ENCODE results near the gene GSG1L.

GSG1L gene

DNA sequence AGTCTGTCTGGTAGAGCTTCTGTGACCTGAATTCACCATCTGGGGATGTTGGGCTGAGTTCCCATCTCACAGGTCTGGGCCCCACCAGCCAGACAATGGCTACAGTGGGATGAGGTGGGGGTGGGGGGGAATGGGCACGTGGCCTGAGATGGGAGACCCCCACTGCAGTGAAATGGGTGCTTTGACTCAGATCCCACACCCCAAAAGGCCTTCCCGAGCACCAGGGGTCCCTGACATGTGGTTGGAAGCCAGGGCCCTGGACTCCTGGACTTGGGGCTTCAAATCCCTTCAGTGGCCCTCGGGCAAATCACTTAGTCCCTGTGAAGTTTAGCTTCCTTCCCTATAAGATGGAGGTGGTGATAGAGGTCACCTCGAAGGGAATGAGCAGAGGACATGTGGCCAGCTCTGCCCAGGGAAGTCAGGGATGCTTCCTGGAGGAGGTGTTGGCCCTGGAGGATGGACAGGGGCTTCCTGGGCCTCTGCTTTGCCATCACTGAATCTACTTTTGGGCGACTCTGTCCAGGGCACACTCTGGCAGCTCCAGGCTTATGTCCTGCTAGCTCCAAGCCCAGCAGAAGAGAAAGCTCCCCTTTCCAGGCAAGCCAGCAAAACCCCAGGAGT, 295.4 kb downstream of the GSG1L start:
- DNase-seq: no peak

DNA sequence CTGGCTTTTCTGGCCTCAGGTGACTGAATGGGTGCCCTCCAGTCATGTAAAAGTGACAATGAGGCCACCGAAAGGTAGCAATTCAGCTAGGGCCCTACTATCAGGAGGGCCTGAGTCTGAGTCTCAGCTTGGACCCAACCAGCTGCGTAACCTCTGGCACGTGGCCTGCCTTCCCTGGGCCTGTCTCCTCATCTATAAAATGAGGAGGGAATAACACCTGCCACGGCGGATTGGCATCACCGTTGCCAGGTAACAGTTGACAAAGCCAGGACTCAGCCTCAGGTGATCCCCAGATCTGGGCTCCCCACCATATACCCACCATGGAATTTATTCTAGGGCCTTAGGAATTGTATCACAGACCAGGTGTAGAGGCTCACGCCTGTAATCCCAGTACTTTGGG, 296.4 kb downstream of the GSG1L start:
- DNase-seq: no peak

DNA sequence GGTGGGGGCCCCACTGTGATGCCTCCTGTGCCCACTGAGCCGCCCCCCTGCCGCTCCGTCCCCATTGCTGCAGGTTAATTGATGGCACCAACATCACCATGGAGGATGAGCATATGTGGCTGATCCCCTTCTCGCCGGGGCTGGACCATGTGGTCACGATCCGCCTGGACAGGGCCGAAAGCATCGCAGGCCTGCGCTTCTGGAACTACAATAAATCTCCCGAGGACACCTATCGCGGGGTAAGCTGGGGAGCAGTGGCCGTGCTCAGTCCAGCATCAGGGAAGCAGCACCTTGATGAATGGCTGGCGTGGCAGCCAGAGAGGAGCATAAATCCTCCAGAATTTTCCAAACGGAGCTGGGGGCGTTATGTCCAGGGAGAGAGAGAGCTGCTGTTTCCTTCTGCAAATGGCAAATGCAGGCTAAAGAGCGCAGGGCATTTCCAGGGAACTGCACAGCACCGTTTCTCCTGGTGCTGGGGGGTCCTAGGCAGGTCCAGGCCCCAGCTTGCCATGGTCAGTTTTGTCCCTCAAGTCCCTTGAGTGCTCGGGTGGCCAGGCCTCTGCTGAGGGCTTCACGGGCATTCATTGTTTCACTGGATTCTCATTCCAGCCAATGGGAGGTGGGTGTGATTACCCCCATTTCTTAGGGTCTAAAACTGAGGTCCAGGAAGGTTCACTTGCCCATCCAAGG, 297.1 kb downstream of the GSG1L start:
- DNase-seq: no peak

DNA sequence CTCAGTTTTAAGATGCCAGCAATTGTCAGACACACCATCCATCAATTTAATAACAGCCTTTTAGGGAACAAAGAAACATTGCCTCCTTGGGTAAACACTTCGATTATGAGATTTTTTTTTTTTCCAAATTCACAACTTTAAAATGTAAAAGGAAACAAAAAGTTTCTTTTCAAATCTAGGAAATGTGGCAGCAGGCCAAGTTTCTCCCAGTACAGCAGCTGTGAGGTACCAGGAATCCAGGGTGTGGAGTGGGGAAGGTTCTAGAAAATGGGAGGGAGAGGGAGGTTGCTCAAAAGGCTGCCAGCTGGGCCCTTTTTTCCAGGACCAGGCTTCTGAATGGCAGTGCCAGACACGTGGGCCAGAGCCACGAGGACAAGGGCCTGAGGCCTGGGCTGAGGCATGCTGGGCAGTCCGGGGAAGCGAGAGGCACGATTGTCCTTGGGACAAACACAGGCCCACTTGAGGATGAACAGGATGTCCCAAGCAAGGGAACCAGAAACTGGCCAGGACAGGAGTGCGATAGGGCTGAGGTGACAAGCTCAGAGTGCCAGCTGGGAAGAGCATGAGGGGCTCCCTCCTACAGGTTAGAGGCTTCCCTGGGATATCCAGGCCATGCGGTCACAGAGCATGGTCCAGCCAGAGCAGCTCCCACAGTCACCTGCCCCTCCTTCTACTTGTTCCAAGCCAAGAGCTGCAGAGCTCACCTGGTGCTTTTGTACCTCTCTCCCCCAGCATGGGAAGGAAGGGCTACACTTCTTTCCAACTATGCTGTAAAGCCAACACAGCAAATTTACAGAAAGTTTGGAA, 298.4 kb downstream of the GSG1L start:
- no peak for DNase-seq

DNA sequence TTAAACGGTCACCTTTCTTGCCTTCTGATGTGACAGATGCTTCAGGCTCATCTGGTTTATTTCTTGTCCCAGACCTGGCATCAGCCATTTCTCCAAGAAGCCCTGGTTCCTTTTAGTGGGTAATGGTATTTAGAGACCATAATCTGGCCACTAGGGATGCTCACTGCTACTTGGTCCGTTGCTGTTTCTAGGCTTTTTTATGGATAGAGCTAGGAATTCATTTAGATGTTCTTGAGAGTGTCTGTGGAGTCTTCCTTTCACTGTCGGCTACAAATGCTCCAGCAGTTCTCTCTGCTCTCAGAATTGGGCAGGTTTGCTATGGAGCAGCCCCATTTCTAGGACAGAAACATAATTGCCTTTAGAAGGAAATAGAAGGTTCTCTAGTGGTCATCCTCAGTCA, 299.1 kb downstream of the GSG1L start:
- DNase-seq: no peak

DNA sequence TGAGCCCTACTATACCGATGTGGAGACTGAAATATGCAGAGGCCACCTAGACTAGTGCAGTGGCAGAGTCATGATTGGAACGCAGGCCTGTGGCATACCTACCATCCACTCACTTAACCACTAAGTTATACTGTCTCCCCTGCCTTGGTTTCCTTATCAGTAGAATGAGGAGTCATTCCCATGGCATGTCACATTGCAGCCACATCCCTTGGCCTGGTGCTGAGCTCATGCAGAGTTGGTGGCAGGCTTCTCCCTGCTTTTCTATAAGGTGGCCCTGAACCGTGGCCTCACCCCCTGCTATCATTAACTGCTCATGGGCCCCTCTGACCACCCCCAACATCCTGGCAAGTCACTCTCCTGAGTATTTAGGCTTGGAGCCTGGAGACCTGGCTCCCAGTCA, 301.1 kb downstream of the GSG1L start:
- no peak for DNase-seq

DNA sequence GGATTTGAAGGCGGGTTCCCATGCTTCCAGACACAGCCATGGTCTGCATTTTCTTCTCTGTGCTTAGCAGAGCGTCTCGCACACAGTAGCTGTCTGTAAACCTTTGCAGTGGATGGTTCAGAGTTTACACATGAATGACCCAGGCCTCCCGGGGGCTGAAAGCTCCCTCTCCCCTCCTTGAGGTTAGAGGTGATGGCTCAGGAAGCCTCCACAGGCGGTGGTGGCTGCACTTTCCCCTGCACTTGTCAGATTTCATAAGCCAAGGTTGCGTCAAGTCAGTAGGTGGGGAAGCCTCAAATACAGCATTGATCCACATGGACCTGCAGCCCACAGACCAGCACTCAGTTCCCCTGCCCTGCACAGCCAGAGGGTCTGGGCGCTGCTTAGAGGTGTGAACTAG, 301.7 kb downstream of the GSG1L start:
- no peak for DNase-seq

DNA sequence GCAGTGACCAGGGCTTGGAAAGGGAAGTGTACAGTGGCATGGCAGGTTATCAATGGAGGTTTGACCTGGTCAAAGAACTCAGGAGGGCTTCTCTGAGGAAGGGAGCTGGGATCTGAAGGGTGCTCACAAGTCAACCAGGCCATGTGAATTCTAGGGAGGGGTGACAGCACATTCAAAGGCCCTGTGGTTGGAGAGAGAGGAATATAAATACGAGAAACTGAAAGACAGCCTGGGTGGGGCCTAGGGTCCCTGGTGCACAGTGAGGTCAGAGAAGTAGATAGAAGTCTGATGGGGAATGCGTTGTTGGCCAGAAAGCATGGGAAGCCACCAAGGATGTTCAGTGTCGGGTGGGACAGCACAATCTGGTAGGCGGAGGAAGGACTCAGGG, 302.7 kb downstream of the GSG1L start:
- no peak for DNase-seq

DNA sequence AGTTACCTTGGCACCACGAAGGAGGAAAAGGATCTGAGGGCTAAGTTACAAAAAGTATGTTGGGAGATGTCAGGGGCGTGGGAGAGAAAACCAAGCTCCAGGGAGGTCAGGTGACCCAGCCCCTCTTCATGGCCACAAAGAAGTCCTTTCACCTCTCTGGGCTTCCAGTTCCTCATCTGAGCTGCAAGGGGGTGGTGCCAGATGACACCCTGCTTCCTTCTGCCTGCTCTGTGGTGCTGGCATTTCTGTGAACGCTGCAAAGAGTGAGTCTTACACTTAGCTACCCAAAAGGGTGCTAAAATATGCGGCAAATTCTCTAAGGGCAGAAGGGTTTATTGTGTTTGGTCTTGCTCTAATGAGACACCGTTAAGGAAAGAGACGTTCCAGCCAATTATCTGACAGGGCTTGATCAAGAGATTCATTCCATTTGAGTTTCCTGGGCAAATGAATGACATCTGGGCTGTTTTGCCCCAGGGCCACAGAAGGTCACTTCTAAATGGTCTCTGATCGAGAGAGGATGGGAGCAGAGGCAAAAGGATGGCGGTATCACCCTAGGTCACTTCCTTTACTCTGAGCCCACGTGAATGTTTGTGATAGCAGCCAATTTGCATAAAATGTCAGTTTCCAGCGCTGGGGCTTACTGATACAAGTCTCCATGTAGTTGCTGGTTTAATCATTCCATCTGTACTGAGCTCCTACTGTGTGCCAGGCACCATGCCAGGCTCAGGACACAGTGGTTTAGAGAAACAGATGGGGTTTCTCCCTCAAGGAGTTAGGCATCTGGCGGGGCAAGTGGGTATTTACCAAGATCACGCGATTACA, 303.3 kb downstream of the GSG1L start:
- no peak for DNase-seq

DNA sequence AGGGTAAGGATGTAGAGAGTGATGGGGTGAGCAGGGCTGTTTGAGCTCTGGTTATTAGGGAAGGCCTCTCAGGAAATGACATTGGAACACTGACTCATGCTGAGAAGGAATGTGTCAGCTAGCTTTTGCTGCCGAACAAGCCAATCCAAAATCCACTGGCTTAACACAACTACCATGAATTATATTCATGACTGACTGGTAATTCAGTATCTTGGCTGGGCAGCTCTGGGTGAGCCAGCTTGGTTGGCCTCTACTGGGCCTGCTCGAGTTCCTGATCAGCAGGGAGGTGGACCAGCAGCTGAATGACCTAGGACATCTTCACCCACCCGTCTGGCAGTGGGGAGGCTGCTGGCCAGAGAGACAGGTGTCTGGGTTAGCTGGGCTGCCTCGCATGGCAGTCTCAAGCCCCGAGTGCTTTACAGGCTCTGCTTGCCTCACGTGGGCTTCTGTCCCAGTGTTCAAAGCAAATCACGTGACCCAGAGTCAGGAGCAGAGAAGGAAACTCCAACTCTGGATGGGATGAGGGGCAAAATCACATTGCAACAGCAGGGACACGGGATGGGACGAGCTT, 304.1 kb downstream of the GSG1L start:
- no peak for DNase-seq

DNA sequence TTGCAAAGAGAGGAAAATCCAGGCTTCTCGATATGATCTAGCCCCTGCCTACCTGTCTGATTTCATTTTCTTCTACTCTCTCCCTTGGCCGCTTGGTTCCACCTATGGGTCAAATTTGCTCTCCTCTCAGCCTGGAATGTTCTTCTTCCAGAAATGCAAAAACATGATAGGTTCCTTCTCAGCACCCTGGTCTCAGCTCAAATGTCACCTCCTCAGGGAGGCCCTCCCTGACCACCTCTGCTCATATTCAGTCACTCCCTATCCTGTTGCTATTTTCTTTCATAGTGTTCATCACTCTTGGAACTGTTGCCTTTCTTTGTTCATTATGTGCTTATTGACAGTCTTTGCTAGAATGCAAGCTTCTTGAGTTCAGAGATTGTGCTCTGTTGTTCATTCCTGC, 305.0 kb downstream of the GSG1L start:
- DNase-seq: no peak

DNA sequence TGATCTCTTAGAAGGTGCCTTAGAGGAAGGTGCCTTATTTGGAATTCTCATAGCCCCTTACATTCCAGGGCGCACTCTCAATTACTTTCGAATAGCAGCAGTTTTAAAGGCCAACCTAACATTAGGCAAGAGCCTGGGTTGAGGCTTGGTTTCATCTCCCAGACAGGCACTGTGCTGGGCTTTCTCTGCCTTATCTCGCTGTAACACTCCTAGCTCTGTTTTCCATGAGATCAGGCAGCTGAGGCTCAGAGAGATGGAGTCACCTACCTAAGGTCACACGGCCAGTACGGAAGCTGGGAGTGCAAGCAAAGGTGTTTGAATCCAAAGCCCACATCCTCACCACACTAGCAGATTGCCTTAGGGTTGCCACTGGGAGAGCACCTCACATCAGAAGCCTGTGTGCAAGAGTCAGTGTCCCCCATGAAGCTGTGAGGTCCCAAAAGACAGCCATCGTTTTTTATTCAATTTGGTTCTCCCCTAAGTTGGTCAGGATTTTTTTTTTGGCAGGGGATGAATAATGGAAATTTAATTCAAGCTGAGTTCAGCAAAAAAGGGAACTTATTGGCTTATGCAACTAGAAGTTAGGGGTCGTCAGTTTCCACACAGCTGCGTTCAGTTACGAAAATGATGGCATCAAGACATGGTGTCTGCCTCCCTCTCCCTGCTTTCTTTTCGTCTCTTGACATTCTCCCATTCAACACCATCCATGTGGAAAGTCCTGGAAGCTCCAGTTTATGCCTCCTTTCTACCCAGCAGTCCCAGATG, 307.1 kb downstream of the GSG1L start:
- no peak for DNase-seq

DNA sequence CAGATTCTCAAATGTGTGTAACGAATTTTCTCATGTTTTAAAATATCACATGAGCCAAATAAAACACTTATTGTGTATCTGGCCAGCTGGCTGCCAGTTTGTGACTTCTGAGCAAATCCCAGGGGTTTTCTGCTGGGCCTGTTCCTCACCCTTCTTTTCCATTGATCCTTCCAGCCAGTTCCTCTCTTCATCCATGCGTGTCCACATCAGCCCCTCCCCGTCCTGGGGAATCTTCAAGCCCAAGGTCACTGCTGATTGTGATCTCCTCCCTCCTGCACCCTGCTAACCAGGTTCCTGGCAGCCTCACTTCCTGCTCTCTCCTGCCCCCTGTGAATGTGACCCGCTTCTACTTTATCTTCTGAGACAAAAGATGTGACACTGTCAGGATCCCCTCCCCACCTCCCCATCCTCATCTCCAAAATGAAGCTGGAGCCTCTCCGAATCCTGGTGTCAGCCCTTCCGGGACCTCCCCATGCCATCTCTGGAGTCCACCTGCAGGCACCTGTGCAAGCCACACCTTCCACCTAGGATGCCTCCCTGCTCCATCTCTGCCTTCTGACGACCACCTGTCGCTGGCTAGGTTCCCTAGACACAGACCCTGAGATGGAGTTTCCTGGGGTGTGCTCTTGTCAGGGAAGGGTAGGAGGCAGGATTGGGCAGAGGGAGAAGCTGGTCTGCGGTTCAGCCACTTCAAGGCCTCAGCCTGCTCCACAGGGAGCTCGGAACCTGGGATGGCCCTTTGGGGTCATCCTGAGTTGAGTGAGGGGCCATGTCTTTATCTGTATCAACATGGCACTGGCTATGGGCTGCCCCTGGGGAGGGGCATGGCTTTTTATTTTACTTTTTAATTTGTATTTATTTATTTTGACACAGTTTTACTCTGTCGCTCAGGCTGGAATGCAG, 308.5 kb downstream of the GSG1L start:
- no peak for DNase-seq

DNA sequence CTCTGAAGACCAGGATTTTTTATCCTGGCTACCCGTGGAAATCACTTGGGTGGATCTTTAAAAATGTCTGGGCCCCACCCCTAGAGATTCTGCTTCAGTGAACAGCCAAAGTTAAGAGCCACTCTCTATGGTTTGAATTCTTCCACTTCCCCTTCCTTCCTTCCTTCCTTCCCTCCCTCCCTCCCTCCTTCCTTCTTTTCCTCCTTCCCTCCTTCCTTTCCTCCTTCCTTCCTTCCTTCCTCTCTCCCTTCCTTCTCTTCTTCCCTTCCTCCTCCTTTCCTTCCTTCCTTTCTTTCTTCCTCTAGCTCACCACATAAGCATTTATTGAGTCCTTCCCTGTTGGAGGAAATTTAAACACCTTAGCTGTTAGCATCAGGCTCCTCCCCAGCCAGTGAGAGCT, 310.0 kb downstream of the GSG1L start:
- DNase-seq: no peak

DNA sequence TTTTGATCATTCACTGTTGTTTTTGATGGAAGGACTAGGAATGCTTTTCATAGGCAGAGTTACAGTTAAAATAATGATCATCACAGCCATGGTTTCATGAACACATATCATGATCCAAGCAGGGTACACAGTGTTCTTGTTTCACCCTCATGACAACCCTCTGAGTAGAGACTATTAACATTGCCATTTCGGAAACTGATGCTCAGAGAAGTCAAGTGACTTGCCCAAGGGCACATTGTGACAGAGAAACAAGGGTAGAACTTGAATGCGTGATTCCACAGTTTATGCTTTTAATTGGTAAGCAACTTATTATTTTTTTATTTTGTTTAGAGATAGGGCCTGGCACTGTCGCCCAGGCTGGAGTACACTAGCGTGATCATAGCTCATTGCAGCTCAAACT, 311.3 kb downstream of the GSG1L start:
- DNase-seq: no peak

DNA sequence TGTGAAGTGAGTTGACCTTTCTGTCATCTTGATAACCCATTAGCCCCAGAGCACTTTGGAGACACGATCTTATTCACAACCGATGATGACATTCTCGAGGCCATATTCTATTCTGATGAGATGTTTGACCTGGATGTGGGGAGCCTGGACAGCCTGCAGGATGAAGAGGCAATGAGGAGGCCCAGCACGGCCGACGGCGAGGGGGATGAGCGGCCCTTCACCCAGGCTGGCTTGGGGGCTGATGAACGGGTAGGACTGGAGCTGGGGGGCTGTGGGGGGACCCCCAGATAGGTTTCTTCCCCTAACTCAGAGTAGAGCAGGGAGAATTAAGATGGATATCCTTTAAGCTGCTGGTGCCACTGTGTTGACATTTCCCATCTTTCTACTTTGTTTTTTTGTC, 311.8 kb downstream of the GSG1L start:
- no peak for DNase-seq

DNA sequence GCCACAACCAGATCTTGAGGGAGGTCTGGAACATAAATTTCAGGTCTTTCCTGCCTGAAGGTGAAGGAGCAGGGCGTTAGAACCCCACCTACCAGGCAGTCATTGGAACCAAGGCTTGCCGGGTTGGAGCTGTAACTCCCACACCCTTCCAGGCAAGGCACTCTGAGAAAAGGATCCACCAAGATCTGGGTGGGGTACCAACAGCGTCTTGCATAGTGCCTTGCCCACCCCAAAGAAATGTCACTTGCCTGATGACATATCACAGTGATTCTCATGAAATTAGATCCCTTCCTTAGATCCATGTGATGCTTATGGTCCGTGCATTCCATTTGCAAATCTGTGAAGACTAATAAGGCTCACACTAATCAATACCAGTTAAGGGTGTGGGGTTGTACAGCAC, 312.3 kb downstream of the GSG1L start:
- DNase-seq: no peak

DNA sequence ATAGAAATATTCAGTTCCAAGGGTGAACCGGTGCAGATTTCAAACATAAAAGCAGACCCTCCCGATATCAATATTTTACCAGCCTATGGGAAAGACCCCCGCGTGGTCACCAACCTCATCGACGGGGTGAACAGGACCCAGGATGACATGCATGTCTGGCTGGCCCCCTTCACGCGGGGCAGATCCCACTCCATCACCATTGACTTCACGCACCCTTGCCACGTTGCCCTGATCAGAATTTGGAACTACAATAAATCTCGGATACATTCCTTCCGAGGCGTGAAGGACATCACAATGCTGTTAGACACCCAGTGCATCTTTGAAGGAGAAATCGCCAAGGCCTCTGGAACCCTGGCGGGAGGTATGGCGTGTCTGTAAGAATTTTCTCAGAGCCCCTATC, 313.6 kb downstream of the GSG1L start:
- no peak for DNase-seq

DNA sequence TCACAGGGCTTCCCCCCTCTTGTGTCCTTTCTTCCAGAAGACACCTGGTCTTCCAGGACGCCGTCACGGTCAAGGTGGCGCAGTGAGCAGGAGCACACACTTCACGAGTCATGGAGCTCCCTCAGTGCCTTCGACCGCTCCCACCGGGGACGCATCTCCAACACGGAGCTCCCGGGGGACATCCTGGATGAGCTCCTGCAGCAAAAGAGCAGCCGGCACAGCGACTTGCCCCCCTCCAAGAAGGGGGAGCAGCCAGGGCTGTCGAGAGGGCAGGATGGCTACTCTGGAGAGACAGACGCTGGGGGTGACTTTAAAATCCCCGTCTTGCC, 314.0 kb downstream of the GSG1L start:
- no peak for DNase-seq

DNA sequence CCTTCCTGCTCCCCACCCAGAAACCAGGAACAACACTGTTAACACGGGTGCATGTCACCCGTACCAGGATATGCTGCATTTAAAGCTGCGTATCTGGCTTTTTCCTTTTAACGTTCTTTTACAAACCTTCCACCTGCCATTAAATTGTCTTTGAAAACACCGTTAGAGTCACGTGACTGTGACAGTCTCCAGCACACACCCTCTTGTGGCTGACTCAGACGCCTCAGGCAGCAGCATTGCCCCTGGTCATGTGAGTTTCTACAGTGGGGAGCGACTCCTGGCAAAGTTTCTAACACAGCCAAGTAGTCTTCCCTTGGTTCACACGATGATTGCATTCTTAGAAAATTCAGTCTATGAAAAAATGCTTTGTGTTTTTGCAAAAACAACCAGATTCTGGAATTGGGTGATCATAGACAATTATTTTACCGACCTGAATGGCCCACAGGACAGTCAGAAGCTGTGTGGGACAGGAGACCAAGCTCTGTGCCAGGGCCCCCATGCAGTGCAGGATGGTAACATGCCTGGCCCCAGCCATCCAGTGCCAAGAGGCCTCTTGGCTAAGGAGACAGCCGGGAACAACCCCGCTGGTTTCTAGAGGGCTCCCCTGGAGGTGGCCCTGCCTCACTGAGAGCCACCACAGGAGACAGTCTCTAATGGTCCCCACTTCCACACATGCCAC, 314.5 kb downstream of the GSG1L start:
- DNase-seq: peak; percentile 56

DNA sequence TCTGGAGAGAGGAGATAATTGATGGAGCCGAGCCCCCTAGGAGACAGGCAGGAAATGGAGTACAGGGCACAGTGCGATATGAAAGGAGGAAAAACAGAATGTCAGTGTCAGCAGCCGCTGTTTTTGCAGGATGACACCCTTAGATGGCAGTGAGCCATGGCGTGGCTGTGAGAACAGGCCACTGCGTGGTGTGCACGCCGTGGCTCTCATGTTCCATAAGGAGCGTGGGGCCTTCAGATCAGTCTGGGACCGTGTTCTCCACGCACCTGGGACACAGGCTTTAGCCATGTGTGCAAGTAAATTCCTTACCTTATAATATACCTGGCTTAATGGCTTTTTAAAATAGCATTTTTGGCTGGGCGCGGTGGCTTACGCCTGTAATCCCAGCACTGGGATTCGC, 315.6 kb downstream of the GSG1L start:
- DNase-seq: no peak
